HepG2 (cell line): ENCODE results near the gene RECQL5. TPM values are rescaled to one million over a fixed set of nuclear protein-coding genes. Genes with fewer than 3 reads are reported as not detected.

ENCODE experiments used
- ATAC-seq: fragments of 200-7000 bp; cut with Tn5 transposase; 3 replicates; pipeline ENCODE4 v1.9.1; 2020; ENCODE audit warnings: mild to moderate bottlenecking, moderate library complexity
- BruUV-seq: library from RNA; stranded (reverse); fragments of 400-500 nt; replicated peaks from 2 replicates; lab custom pipeline; 2021; lab: Mats Ljungman, UMichigan
- CTCF ChIA-PET: fragments of 300-600 bp; formaldehyde crosslinking; extraction: SDS; loops from one replicate; lab custom pipeline; 2021; ENCODE audit warnings: low total read pairs, inconsistent platforms, low intra/inter-chr PET ratio; lab: Yijun Ruan, JAX
- POLR2A ChIA-PET: fragments of 350-600 bp; sonication (Branson Sonifier 250); formaldehyde crosslinking; loops from one replicate; lab custom pipeline; 2020; ENCODE audit warnings: antibody characterized with exemption, inconsistent platforms; lab: Yijun Ruan, JAX
- DNase-seq: peaks from one replicate; pipeline ENCODE4 v3.0.0-alpha.2; 2015; ENCODE audit warnings: low spot score
- FAIRE-seq: peaks from 3 replicates; lab custom pipeline; 2011; peaks lifted over from hg19 to GRCh38; lab: Jason Lieb, UNC
- H2AFZ ChIP-seq: one replicate; pipeline ENCODE4 v1.6.1; 2011; ENCODE audit warnings: low read length, inconsistent platforms
- H3K27ac ChIP-seq: fragments of 300-600 bp; 3 replicates; pipeline ENCODE4 v1.8.0; 2011; ENCODE audit warnings: mixed run types, mild to moderate bottlenecking, mixed read lengths, low read length, inconsistent platforms; ENCODE audit not compliant: insufficient read depth; ENCODE audit errors: extremely low read length
- H3K27me3 ChIP-seq, 2 experiments: fragments of 200-600 bp in 1 of 2; 2 replicates in 1 of 2; 3 replicates in 1 of 2; pipeline versions ENCODE4 v1.6.0 to v1.8.0; 2011; ENCODE audit warnings: low read length in 2 of 2, mild to moderate bottlenecking in 2 of 2, moderate library complexity in 2 of 2, inconsistent platforms in 1 of 2; ENCODE audit not compliant: insufficient read depth in 2 of 2, control insufficient read depth in 1 of 2
- H3K36me3 ChIP-seq, 2 experiments: fragments of 200-600 bp in 1 of 2; replicated peaks in 1 of 2; 2 replicates in 1 of 2; 3 replicates in 1 of 2; pipeline versions ENCODE4 v1.5.1 to v1.8.0; 2011; ENCODE audit warnings: low read length in 2 of 2, inconsistent platforms in 1 of 2; ENCODE audit not compliant: insufficient read depth in 2 of 2, control insufficient read depth in 1 of 2
- H3K4me1 ChIP-seq: 2 replicates; pipeline ENCODE4 v1.5.1; 2012; ENCODE audit warnings: low read length, inconsistent platforms; ENCODE audit not compliant: insufficient read depth
- H3K4me2 ChIP-seq: 2 replicates; pipeline ENCODE4 v1.6.0; 2011; ENCODE audit warnings: low read depth, low read length, inconsistent platforms
- H3K4me3 ChIP-seq, 3 experiments: fragments of 200-600 bp in 1 of 3; sonication (generic), shearing (Covaris generic) in 1 of 3; replicated peaks in 1 of 3; 2 replicates each; pipeline ENCODE4 v1.5.1; 2011 to 2016; ENCODE audit warnings: low read length in 3 of 3, inconsistent platforms in 2 of 3, low read depth in 2 of 3, mild to moderate bottlenecking in 2 of 3, control low read depth in 1 of 3, mixed read lengths in 1 of 3; ENCODE audit not compliant: insufficient read depth in 1 of 3
- H3K79me2 ChIP-seq: one replicate; pipeline ENCODE4 v1.6.1; 2011; ENCODE audit warnings: low read length, inconsistent platforms; ENCODE audit not compliant: insufficient read depth
- H3K9ac ChIP-seq: 2 replicates; pipeline ENCODE4 v1.6.0; 2011; ENCODE audit warnings: mild to moderate bottlenecking, low read depth, low read length, inconsistent platforms; ENCODE audit not compliant: insufficient read depth
- H3K9me3 ChIP-seq: 2 replicates; pipeline ENCODE4 v1.5.1; 2012; ENCODE audit warnings: mild to moderate bottlenecking, low read length
- H4K20me1 ChIP-seq: 2 replicates; pipeline ENCODE4 v1.6.0; 2011; ENCODE audit warnings: inconsistent platforms, mild to moderate bottlenecking, low read length, moderate library complexity; ENCODE audit not compliant: insufficient read depth
- CC2D1A ChIP-seq: sonication (generic); formaldehyde crosslinking; IDR thresholded peaks from 2 replicates; pipeline ENCODE4 v1.8.1; 2023; ENCODE audit warnings: mild to moderate bottlenecking, missing genetic modification reagents
- ELF1 ChIP-seq: sonication (generic); formaldehyde crosslinking; IDR thresholded peaks from 2 replicates; pipeline ENCODE4 v1.4.0; 2020; ENCODE audit warnings: missing genetic modification reagents
- FOXC1 ChIP-seq: sonication (generic); formaldehyde crosslinking; IDR thresholded peaks from 2 replicates; pipeline ENCODE4 v1.8.0; 2022; ENCODE audit warnings: mild to moderate bottlenecking, missing genetic modification reagents, borderline replicate concordance
- FOXM1 ChIP-seq: sonication (generic); formaldehyde crosslinking; IDR thresholded peaks from 2 replicates; pipeline ENCODE4 v1.5.0; 2020; ENCODE audit warnings: missing genetic modification reagents
- GPBP1L1 ChIP-seq: sonication (generic); formaldehyde crosslinking; IDR thresholded peaks from 2 replicates; pipeline ENCODE4 v1.5.0; 2020; ENCODE audit warnings: mild to moderate bottlenecking, missing genetic modification reagents
- KAT2B ChIP-seq: fragments of 150-350 bp; IDR thresholded peaks from 2 replicates; pipeline ENCODE4 v1.6.1; 2014; ENCODE audit warnings: low read depth, low read length, borderline replicate concordance
- PCBP1 ChIP-seq: fragments of 200-400 bp; formaldehyde crosslinking; IDR thresholded peaks from 2 replicates; pipeline ENCODE4 v1.6.1; 2017; ENCODE audit warnings: mild to moderate bottlenecking, low read depth, low read length, borderline replicate concordance
- TBX2 ChIP-seq: sonication (generic); formaldehyde crosslinking; IDR thresholded peaks from 2 replicates; pipeline ENCODE4 v1.5.0; 2020; ENCODE audit warnings: missing genetic modification reagents, mild to moderate bottlenecking, borderline replicate concordance
- ZNF225 ChIP-seq: sonication (generic); formaldehyde crosslinking; IDR thresholded peaks from 2 replicates; pipeline ENCODE4 v1.4.0; 2020; ENCODE audit warnings: mild to moderate bottlenecking, missing genetic modification reagents
- ZNF274 ChIP-seq: sonication (generic); formaldehyde crosslinking; IDR thresholded peaks from 2 replicates; pipeline ENCODE4 v1.5.1; 2020; ENCODE audit warnings: mild to moderate bottlenecking, missing genetic modification reagents
- ZNF710 ChIP-seq: sonication (generic); formaldehyde crosslinking; IDR thresholded peaks from 2 replicates; pipeline ENCODE4 v1.5.0; 2020; ENCODE audit warnings: mild to moderate bottlenecking, missing genetic modification reagents, borderline replicate concordance
- ZNF776 ChIP-seq: sonication (generic); formaldehyde crosslinking; IDR thresholded peaks from 2 replicates; pipeline ENCODE4 v1.4.0; 2020; ENCODE audit warnings: mild to moderate bottlenecking, missing genetic modification reagents
- WGBS: methylation state at CpG from one replicate; pipeline ENCODE4 v1.1.6; 2017; ENCODE audit warnings: low lambda C conversion rate; 5-methylcytosine and 5-hydroxymethylcytosine counted together
- in situ Hi-C: cut with HindIII; loops from 2 replicates; pipeline ENCODE4 v1.10.0; 2017; ENCODE audit warnings: low pct_unique_long_range_greater_than_20kb; ENCODE audit not compliant: extremely low pct_ligation_motif_present
- intact Hi-C: fragments of 100-400 bp; cut with micrococcal nuclease; formaldehyde crosslinking; loops from one replicate; pipeline ENCODE4 v1.10.0; 2022; ENCODE audit not compliant: unreplicated experiment
- polyA plus RNA-seq, 8 experiments: library from polyadenylated mRNA; depleted of rRNA in 3 of 8; stranded (reverse) in 7 of 8; unstranded in 1 of 8; fragments of >200 nt; fragmentation: Illumina TruSeq in 4 of 8; extraction: Trizol in 4 of 8; gene quantifications; 2 replicates each; pipeline versions ENCODE4 v1.2.1 to v1.2.3, GENCODE V29; 2011 to 2016; ENCODE audit warnings: low read depth in 4 of 8, missing spikeins in 1 of 8, mixed read lengths in 1 of 8; ENCODE audit not compliant: insufficient read depth in 1 of 8
- total RNA-seq, 5 experiments: library from RNA; depleted of rRNA; stranded (reverse); fragments of >200 nt; fragmentation: Illumina TruSeq; extraction: Trizol; gene quantifications; 2 replicates each; pipeline ENCODE4 v1.2.3, GENCODE V29; 2016; ENCODE audit warnings: low read depth in 1 of 5
- TF ChIP-seq, protein P1 (sequence below): sonication (generic); formaldehyde crosslinking; IDR thresholded peaks from 2 replicates; pipeline ENCODE4 v1.4.0; 2020; ENCODE audit warnings: missing genetic modification reagents
- TF ChIP-seq, protein P2 (sequence below): sonication (generic); formaldehyde crosslinking; IDR thresholded peaks from 2 replicates; pipeline ENCODE4 v1.4.0; 2020; ENCODE audit warnings: mild to moderate bottlenecking, missing genetic modification reagents
- TF ChIP-seq, protein P3 (sequence below): sonication (generic); formaldehyde crosslinking; IDR thresholded peaks from 2 replicates; pipeline ENCODE4 v1.5.0; 2020; ENCODE audit warnings: mild to moderate bottlenecking, missing genetic modification reagents

Gene RECQL5
- total and polyA plus RNA-seq, 2 of the 13 experiments (the other 11 are each of a cell fraction or from before 2014, with no cell fraction given) = 27.7 to 32.0 TPM

GRCh38 chr17:75588596-75589011 lies 78.3 kb downstream of the RECQL5 start:
- no peaks in the 10 kb centered on the region for H3K79me2 ChIP-seq
- WGBS = 85% methylated on average over 49 of the region's 49 CpGs
- peaks cover 5 to 12% of the 10 kb centered on the region in 2 experiments; a peak in 4 of 5 replicates for H3K27me3 ChIP-seq
- DNase-seq (no peak), FAIRE-seq (no peak), ATAC-seq (no peak)
- in situ Hi-C loops (no loop called here), intact Hi-C loops (loop anchor here (5.0 kb wide), 1 partner anchor 61 kb away; the partner anchor contains the start of gene LLGL2)
- no peak overlapping the region for H3K27ac ChIP-seq
- peak overlapping the region in 1 of 3 experiments; percentile 53; a peak in 2 of 6 replicates for H3K4me3 ChIP-seq
- peak overlapping the region; percentile 51 for H3K4me2 ChIP-seq
- H4K20me1 ChIP-seq = no peaks in the 10 kb centered on the region
- no peaks in the 10 kb centered on the region for H3K36me3 ChIP-seq
- H3K9ac ChIP-seq = peak overlapping the region; percentile 42; the same call in 1 of the 2 replicates
- H3K4me1 ChIP-seq = peaks cover 45% of the 10 kb centered on the region
- H2AFZ ChIP-seq = no peak overlapping the region
- ChIA-PET CTCF (interaction anchor here (0.6 to 1.5 kb wide), 5 partner anchors 14 to 161 kb away, joined by 3 to 7 read pairs (median 4); partner anchors contain the start of genes CASKIN2, LLGL2 and TSEN54), POLR2A (no interaction called here)
- no TSS peak for BruUV-seq
- no peaks in the 10 kb centered on the region for H3K9me3 ChIP-seq
- no peak for TF ChIP-seq FOXM1 (CRISPR knock-in tag)
- no peak for TF ChIP-seq KAT2B
- TF ChIP-seq ZNF225 (CRISPR knock-in tag) = 0 out of 2 replicates have a peak, but pooled peaks have one; percentile 23
- TF ChIP-seq, protein P1, sequence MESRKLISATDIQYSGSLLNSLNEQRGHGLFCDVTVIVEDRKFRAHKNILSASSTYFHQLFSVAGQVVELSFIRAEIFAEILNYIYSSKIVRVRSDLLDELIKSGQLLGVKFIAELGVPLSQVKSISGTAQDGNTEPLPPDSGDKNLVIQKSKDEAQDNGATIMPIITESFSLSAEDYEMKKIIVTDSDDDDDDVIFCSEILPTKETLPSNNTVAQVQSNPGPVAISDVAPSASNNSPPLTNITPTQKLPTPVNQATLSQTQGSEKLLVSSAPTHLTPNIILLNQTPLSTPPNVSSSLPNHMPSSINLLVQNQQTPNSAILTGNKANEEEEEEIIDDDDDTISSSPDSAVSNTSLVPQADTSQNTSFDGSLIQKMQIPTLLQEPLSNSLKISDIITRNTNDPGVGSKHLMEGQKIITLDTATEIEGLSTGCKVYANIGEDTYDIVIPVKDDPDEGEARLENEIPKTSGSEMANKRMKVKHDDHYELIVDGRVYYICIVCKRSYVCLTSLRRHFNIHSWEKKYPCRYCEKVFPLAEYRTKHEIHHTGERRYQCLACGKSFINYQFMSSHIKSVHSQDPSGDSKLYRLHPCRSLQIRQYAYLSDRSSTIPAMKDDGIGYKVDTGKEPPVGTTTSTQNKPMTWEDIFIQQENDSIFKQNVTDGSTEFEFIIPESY (CRISPR knock-in tag) = peak; percentile 58
- TF ChIP-seq GPBP1L1 (CRISPR knock-in tag) = no peak
- TF ChIP-seq ZNF710 (CRISPR knock-in tag) = peak; percentile 22; the same call in 1 of the 2 replicates
- TF ChIP-seq, protein P2, sequence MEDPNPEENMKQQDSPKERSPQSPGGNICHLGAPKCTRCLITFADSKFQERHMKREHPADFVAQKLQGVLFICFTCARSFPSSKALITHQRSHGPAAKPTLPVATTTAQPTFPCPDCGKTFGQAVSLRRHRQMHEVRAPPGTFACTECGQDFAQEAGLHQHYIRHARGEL (CRISPR knock-in tag) = 0 out of 2 replicates have a peak, but pooled peaks have one; percentile 50
- TF ChIP-seq, protein P3, sequence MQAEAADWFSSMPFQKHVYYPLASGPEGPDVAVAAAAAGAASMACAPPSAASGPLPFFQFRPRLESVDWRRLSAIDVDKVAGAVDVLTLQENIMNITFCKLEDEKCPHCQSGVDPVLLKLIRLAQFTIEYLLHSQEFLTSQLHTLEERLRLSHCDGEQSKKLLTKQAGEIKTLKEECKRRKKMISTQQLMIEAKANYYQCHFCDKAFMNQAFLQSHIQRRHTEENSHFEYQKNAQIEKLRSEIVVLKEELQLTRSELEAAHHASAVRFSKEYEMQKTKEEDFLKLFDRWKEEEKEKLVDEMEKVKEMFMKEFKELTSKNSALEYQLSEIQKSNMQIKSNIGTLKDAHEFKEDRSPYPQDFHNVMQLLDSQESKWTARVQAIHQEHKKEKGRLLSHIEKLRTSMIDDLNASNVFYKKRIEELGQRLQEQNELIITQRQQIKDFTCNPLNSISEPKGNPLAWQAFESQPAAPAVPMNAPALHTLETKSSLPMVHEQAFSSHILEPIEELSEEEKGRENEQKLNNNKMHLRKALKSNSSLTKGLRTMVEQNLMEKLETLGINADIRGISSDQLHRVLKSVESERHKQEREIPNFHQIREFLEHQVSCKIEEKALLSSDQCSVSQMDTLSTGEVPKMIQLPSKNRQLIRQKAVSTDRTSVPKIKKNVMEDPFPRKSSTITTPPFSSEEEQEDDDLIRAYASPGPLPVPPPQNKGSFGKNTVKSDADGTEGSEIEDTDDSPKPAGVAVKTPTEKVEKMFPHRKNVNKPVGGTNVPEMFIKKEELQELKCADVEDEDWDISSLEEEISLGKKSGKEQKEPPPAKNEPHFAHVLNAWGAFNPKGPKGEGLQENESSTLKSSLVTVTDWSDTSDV (CRISPR knock-in tag) = 0 out of 2 replicates have a peak, but pooled peaks have one; percentile 26
- peak; percentile 56; the same call in 1 of the 2 replicates for TF ChIP-seq ZNF776 (CRISPR knock-in tag)
- no peak for TF ChIP-seq FOXC1 (CRISPR knock-in tag)
- no peak for TF ChIP-seq PCBP1
- no peak for TF ChIP-seq CC2D1A (CRISPR knock-in tag)
- no peak for TF ChIP-seq ELF1 (CRISPR knock-in tag)
- TF ChIP-seq ZNF274 (CRISPR knock-in tag) = 0 out of 2 replicates have a peak, but pooled peaks have one; percentile 7
- TF ChIP-seq TBX2 (CRISPR knock-in tag) = no peak
